ENCODE measurements around the gene IFT74. TPM values are rescaled to one million over a fixed set of nuclear protein-coding genes. Genes with fewer than 3 reads are reported as not detected.

Gene IFT74
- total RNA-seq (2022; extraction: Qiagen RNA extraction; ENCODE audit: low read depth) = 13.1 to 16.5 TPM (median 14.8 TPM) in 5 replicates

DNA sequence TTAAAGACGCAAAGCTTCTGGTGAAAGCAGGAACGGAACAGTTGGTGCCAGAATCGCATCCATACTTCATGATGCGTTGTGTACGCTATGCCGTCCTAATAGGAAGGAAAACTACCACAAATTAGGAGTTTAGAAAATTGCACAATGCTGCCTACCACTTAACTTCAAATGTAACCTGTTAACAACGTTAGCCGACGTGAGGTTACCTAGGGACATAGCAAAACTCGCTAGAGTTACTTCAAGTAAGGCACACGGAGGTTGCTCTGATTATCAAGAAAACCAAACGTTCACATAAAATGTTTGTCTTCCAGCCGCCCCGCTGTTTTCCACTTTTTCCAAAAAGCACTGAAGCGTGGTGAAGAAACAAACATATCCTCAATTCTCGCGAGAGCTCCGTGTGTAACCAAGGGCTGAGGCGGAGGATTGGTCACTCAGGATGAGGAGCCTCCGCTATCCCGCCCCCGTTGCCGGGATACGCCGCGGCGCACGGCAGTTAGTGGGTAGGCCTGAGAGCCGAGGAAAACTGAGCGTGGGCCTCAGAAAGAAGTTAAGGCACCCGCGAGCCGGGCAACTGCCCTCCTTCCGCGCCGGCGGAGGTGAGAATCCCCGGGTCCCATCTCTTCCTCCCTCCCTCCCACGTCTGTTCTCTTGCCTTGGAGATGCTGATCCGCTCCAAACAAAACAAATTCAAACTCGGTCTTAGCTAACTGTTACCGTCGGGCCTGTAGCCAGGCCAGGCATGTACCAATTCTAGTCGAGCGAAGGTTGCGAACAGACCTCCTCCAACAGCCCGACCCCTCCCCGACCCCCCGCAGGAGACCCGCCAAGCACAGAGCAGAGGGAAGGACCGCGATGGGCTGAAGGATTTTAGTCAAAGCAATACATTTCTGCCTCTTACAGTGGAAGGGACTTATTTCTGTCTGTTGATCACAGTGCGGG lies at the start of gene IFT74:
Gene IFT74, plus strand, starts transcription at position 492 of the 939 bp plus-strand sequence. CDS start 5,556 bp downstream, outside the sequence.

DNA sequence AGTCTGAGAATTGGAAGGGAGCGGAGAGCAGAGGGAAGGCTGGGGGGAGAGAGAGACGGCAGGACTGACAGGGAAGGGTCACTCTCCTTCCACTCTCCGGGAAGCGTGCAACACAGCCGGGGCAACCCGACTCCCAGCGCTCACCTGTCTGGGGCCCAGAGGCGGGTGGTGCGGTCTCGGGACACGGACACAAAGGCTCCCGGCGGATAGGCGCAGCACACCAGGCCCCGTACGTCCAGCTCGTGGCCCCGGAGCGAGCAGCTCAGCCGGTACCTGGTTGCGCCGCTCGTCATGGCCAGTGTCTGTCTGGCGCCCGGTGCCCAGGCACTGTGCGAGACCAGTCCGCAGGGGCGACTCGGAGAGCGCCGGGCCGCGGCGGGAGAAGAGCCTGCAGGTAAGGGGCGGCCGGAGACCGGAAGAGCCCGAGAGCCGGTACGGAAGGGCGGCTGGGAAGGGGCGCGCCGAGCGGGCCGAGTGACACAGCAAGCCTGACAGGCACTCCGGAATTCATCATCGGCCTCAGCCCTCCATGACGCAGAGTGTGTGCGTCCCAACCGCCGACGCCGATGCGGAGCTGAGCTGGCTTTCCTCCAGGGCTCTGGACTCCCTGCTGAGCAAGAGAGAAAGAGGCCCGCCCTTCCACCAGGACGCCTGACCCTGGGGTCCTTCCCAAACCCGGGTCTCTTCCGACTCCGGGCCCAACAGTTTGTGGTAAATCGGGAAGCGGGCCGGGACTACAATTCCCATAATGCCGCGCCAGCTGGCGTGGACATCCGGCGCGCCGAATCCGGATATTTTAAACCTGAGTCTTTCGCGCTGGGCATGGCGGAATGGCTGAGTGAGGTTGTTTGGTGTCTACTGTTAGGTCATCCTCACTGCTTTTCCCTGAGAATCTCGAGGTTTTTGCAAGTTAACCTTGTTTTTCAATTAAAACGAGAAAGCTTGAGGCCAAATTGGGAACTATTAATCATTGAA lies 9.2 kb upstream of the IFT74 start, which contains the start of gene PLAA:
Gene PLAA, minus strand, starts transcription at position 490 of the 975 bp plus-strand sequence. Its CDS starts 197 bp downstream, at position 293.

DNA sequence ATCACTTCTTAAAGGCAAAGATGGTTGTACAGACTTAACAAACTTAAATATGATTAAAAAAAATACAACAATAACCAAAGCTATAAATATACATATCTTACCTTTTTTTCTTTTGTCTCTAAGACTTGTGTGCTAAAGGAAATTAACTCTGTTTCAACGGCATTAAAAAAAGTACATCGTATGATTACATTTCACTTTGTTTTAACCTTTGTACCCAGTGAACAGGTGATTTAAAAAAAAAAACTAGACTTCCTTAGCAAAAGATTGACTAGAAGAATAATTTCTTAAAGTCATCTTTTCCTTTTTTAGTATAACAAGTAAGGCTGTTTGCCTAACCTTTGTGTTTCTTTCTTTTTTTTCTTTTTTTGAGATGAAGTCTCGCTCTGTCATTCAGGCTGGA lies 49.3 kb downstream of the IFT74 start, which contains the start of gene LRRC19:
Gene LRRC19, minus strand, starts transcription at position 182 of the 400 bp plus-strand sequence. CDS start 5,978 bp downstream, outside the sequence.

DNA sequence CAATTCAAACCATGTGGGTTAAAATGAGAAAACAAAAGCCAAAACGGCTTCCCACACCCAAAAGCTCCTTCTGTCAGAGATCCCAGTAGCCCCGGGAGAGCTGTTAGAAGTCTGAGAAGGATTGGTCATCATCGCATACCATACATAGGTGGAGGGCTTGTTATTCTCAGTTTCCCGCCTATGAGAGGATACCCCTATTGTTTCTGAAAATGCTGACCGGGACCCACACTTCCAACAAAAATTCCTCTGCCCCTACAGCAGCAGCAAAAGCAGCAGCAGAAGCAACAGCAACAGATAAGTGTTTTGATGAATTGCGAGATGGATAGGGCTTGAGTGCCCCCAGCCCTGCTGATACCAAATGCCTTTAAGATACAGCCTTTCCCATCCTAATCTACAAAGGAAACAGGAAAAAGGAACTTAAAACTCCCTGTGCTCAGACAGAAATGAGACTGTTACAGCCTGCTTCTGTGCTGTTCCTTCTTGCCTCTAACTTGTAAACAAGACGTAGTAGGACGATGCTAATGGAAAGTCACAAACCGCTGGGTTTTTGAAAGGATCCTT lies 152.8 kb downstream of the IFT74 start, which contains the start of gene TEK:
Gene TEK, plus strand, starts transcription at position 245 of the 561 bp plus-strand sequence. CDS start 366 bp downstream, outside the sequence.

Other genes with a start within 250 kb of the IFT74 start
- gene CAAP1, start 63.6 kb upstream of the IFT74 start, total RNA-seq (2022; extraction: Qiagen RNA extraction; ENCODE audit: low read depth) = 16.3 to 25.3 TPM (median 20.3 TPM) in 5 replicates
- 34.0 to 38.4 TPM (median 34.2 TPM) in 5 replicates for gene PLAA, start 9.2 kb upstream of the IFT74 start, total RNA-seq (2022; extraction: Qiagen RNA extraction; ENCODE audit: low read depth)
- gene LRRC19, start 49.3 kb downstream of the IFT74 start, total RNA-seq (2022; extraction: Qiagen RNA extraction; ENCODE audit: low read depth) = not detected in 5 replicates
- gene TEK, start 152.8 kb downstream of the IFT74 start, total RNA-seq (2022; extraction: Qiagen RNA extraction; ENCODE audit: low read depth) = 0.05 to 0.15 TPM (median 0.07 TPM) in 5 replicates

All from A549 treated with DMSO at 1 μM for 4 hours (cell line).